CD4-positive, alpha-beta T cell treated with Interleukin-10 for 1 hour (primary cell): ENCODE measurements around the gene MACROH2A1.
"Not testable (repeated sequence)": the region's sequence is repeated elsewhere in the genome, so short reads cannot be mapped to it uniquely, and the experiment has no call there.

Source experiments
- DNase-seq: peaks from one replicate; pipeline ENCODE4 v3.0.0-alpha.2; 2020

MACROH2A1 gene

GRCh38 chr5:135375040-135375793, 23.8 kb downstream of the MACROH2A1 start:
- no peak for DNase-seq

GRCh38 chr5:135373736-135374515, 25.1 kb downstream of the MACROH2A1 start:
- peak; percentile 12 for DNase-seq

GRCh38 chr5:135372654-135373381, 26.2 kb downstream of the MACROH2A1 start:
- no peak for DNase-seq

GRCh38 chr5:135371622-135372232, 27.3 kb downstream of the MACROH2A1 start:
- DNase-seq: no peak

GRCh38 chr5:135369952-135370351, 29.1 kb downstream of the MACROH2A1 start:
- DNase-seq: no peak

GRCh38 chr5:135367554-135367953, 31.5 kb downstream of the MACROH2A1 start:
- no peak for DNase-seq

GRCh38 chr5:135367076-135367475, 32.0 kb downstream of the MACROH2A1 start:
- DNase-seq: no peak

- no peak for DNase-seq
Measured at GRCh38 chr5:135365281-135365680, 33.8 kb downstream of the MACROH2A1 start.

- no peak for DNase-seq
Measured at GRCh38 chr5:135364421-135365262, 34.4 kb downstream of the MACROH2A1 start.

GRCh38 chr5:135363342-135363741, 35.7 kb downstream of the MACROH2A1 start:
- DNase-seq: not testable (repeated sequence)

- no peak for DNase-seq
Measured at GRCh38 chr5:135362102-135362501, 36.9 kb downstream of the MACROH2A1 start.

- DNase-seq: no peak
Measured at GRCh38 chr5:135360278-135361274, 38.5 kb downstream of the MACROH2A1 start.

GRCh38 chr5:135359374-135360165, 39.5 kb downstream of the MACROH2A1 start:
- no peak for DNase-seq

- DNase-seq: no peak
Measured at GRCh38 chr5:135357685-135358084, 41.3 kb downstream of the MACROH2A1 start.

GRCh38 chr5:135356522-135357318, 42.3 kb downstream of the MACROH2A1 start:
- DNase-seq: no peak

GRCh38 chr5:135355169-135355568, 43.9 kb downstream of the MACROH2A1 start:
- no peak for DNase-seq

- DNase-seq: no peak
Measured at GRCh38 chr5:135353952-135354721, 44.9 kb downstream of the MACROH2A1 start.

GRCh38 chr5:135350536-135350935, 48.5 kb downstream of the MACROH2A1 start:
- DNase-seq: no peak
